ENCODE results near the gene C8A. TPM values are rescaled to one million over a fixed set of nuclear protein-coding genes. Genes with fewer than 3 reads are reported as not detected.
A peak's percentile ranks its signal among the peaks of the same experiment; 100 is the strongest.

The C8A gene
- total and polyA plus RNA-seq, 2 donors (not counting 1 experiment from before 2014, with no cell fraction given), result not detected

- Histone ChIP-seq H3K27me3 (ENCODE audit: control insufficient read depth, insufficient read depth, low read length) (no peaks in the 10 kb centered on the region), H3K4me2 (ENCODE audit: extremely low read depth, insufficient read depth, low read length) (no peak overlapping the region), H3K27ac (ENCODE audit: insufficient read depth, low read length) (no peak overlapping the region), H3K4me1 (ENCODE audit: control insufficient read depth, extremely low read depth, insufficient read depth, low read length) (peaks cover 2% of the 10 kb centered on the region), H2AFZ (ENCODE audit: low read length) (no peak overlapping the region), H3K79me2 (ENCODE audit: control insufficient read depth, insufficient read depth, low read length) (no peaks in the 10 kb centered on the region), H3K9ac (ENCODE audit: insufficient read depth, low read length) (no peak overlapping the region), H3K4me3 (replicated peaks in 1 of 4; ENCODE audit: control extremely low read depth in 1 of 4, insufficient read depth in 1 of 4, low read depth in 3 of 4, low read length in 4 of 4) (no peak overlapping the region), H4K20me1 (ENCODE audit: control insufficient read depth, extremely low read depth, insufficient read depth, low read length) (no peaks in the 10 kb centered on the region), H3K9me3 (ENCODE audit: control insufficient read depth, insufficient read depth, low read depth, low read length) (no peaks in the 10 kb centered on the region), H3K36me3 (ENCODE audit: control insufficient read depth, insufficient read depth, low read length) (no peaks in the 10 kb centered on the region)
- DNase-seq (ENCODE audit: low read depth in 2 of 2), result no peak
- no peak for TF ChIP-seq CTCF (conservative IDR thresholded peaks at IDR 0.05 in 1 of 2, IDR thresholded peaks at IDR 0.05 in 1 of 2; ENCODE audit: low read depth in 1 of 2, low read length in 2 of 2)
- no peak for TF ChIP-seq EZH2 (IDR thresholded peaks at IDR 0.05; ENCODE audit: low read length, missing control alignments)
Observed at GRCh38 chr1:56863265-56863992, 8.8 kb downstream of the C8A start.

- TF ChIP-seq CTCF (conservative IDR thresholded peaks at IDR 0.05 in 1 of 2, IDR thresholded peaks at IDR 0.05 in 1 of 2; ENCODE audit: low read depth in 1 of 2, low read length in 2 of 2), result no peak
- no peak for TF ChIP-seq EZH2 (IDR thresholded peaks at IDR 0.05; ENCODE audit: low read length, missing control alignments)
- H3K4me3 ChIP-seq (replicated peaks in 1 of 4; ENCODE audit: control extremely low read depth in 1 of 4, insufficient read depth in 1 of 4, low read depth in 3 of 4, low read length in 4 of 4), result no peak overlapping the region
- H4K20me1 ChIP-seq (ENCODE audit: control insufficient read depth, extremely low read depth, insufficient read depth, low read length), result no peaks in the 10 kb centered on the region
- DNase-seq (ENCODE audit: low read depth in 2 of 2), result no peak
- peaks cover 2% of the 10 kb centered on the region for H3K4me1 ChIP-seq (ENCODE audit: control insufficient read depth, extremely low read depth, insufficient read depth, low read length)
- H2AFZ ChIP-seq (ENCODE audit: low read length), result no peak overlapping the region
- no peaks in the 10 kb centered on the region for H3K27me3 ChIP-seq (ENCODE audit: control insufficient read depth, insufficient read depth, low read length)
- no peak overlapping the region for H3K4me2 ChIP-seq (ENCODE audit: extremely low read depth, insufficient read depth, low read length)
- no peak overlapping the region for H3K9ac ChIP-seq (ENCODE audit: insufficient read depth, low read length)
- no peaks in the 10 kb centered on the region for H3K36me3 ChIP-seq (ENCODE audit: control insufficient read depth, insufficient read depth, low read length)
- H3K27ac ChIP-seq (ENCODE audit: insufficient read depth, low read length), result no peak overlapping the region
- H3K9me3 ChIP-seq (ENCODE audit: control insufficient read depth, insufficient read depth, low read depth, low read length), result no peaks in the 10 kb centered on the region
- H3K79me2 ChIP-seq (ENCODE audit: control insufficient read depth, insufficient read depth, low read length), result no peaks in the 10 kb centered on the region
Observed at GRCh38 chr1:56864430-56864829, 9.8 kb downstream of the C8A start.

GRCh38 chr1:56866656-56867055 is 12.1 kb downstream of the C8A start:
- Histone ChIP-seq H3K9ac (ENCODE audit: insufficient read depth, low read length) (no peak overlapping the region), H4K20me1 (ENCODE audit: control insufficient read depth, extremely low read depth, insufficient read depth, low read length) (no peaks in the 10 kb centered on the region), H3K27me3 (ENCODE audit: control insufficient read depth, insufficient read depth, low read length) (no peaks in the 10 kb centered on the region), H3K9me3 (ENCODE audit: control insufficient read depth, insufficient read depth, low read depth, low read length) (no peaks in the 10 kb centered on the region), H3K27ac (ENCODE audit: insufficient read depth, low read length) (peak overlapping the region; percentile 57), H3K36me3 (ENCODE audit: control insufficient read depth, insufficient read depth, low read length) (no peaks in the 10 kb centered on the region), H2AFZ (ENCODE audit: low read length) (peak overlapping the region; percentile 42), H3K4me2 (ENCODE audit: extremely low read depth, insufficient read depth, low read length) (peak overlapping the region; percentile 48), H3K4me1 (ENCODE audit: control insufficient read depth, extremely low read depth, insufficient read depth, low read length) (peaks cover 2% of the 10 kb centered on the region), H3K4me3 (replicated peaks in 1 of 4; ENCODE audit: control extremely low read depth in 1 of 4, insufficient read depth in 1 of 4, low read depth in 3 of 4, low read length in 4 of 4) (no peak overlapping the region), H3K79me2 (ENCODE audit: control insufficient read depth, insufficient read depth, low read length) (no peaks in the 10 kb centered on the region)
- DNase-seq (ENCODE audit: low read depth in 2 of 2), result peak; percentile 17 to 78
- TF ChIP-seq CTCF (conservative IDR thresholded peaks at IDR 0.05 in 1 of 2, IDR thresholded peaks at IDR 0.05 in 1 of 2; ENCODE audit: low read depth in 1 of 2, low read length in 2 of 2), result no peak
- no peak for TF ChIP-seq EZH2 (IDR thresholded peaks at IDR 0.05; ENCODE audit: low read length, missing control alignments)

Data from fibroblast of lung (primary cell).